Epidermal melanocyte (primary cell): ENCODE measurements around the gene SHPK.

Experiments
- DNase-seq: peaks from one replicate; pipeline ENCODE4 v3.0.0; 2011; ENCODE audit warnings: low spot score; ENCODE audit not compliant: insufficient read length

SHPK gene

GRCh38 chr17:3636154-3636907, at the start of gene SHPK, which contains the start of gene CTNS:
Gene SHPK, minus strand, starts transcription at chr17:3636250. Its CDS starts 31 bp downstream, at chr17:3636219.
Gene CTNS, plus strand, starts transcription at chr17:3636760. Its CDS starts 3,447 bp downstream, at chr17:3640207.
- DNase-seq: peak; percentile 96

GRCh38 chr17:3685174-3685573, 49.1 kb upstream of the SHPK start:
- DNase-seq: no peak

GRCh38 chr17:3683054-3683511, 47.0 kb upstream of the SHPK start:
- DNase-seq: peak; percentile 73

GRCh38 chr17:3682033-3682432, 46.0 kb upstream of the SHPK start:
- no peak for DNase-seq

GRCh38 chr17:3681565-3681964, 45.5 kb upstream of the SHPK start:
- DNase-seq: no peak

GRCh38 chr17:3681057-3681456, 45.0 kb upstream of the SHPK start:
- no peak for DNase-seq

GRCh38 chr17:3679531-3680126, 43.6 kb upstream of the SHPK start:
- DNase-seq: no peak

GRCh38 chr17:3678821-3679530, 42.9 kb upstream of the SHPK start:
- no peak for DNase-seq

- no peak for DNase-seq
Measured at GRCh38 chr17:3678095-3678820, 42.2 kb upstream of the SHPK start.

- no peak for DNase-seq
Measured at GRCh38 chr17:3675886-3676285, 39.8 kb upstream of the SHPK start.

- no peak for DNase-seq
Measured at GRCh38 chr17:3672571-3672970, 36.5 kb upstream of the SHPK start.

- no peak for DNase-seq
Measured at GRCh38 chr17:3669548-3669947, 33.5 kb upstream of the SHPK start.

- no peak for DNase-seq
Measured at GRCh38 chr17:3669085-3669347, 33.0 kb upstream of the SHPK start.

GRCh38 chr17:3668279-3669084, 32.4 kb upstream of the SHPK start, which contains the start of the genes EMC6 and TAX1BP3:
Gene EMC6, plus strand, starts transcription at chr17:3668812. Its CDS starts 335 bp downstream, at chr17:3669147.
Gene TAX1BP3, minus strand, starts transcription at chr17:3668578. Its CDS starts 52 bp downstream, at chr17:3668526.
- DNase-seq: peak; percentile 96

- DNase-seq: peak; percentile 93
Measured at GRCh38 chr17:3667366-3668278, 31.6 kb upstream of the SHPK start.

GRCh38 chr17:3666516-3666915, 30.5 kb upstream of the SHPK start:
- no peak for DNase-seq

- no peak for DNase-seq
Measured at GRCh38 chr17:3665834-3666233, 29.8 kb upstream of the SHPK start.

GRCh38 chr17:3663102-3664011, 27.3 kb upstream of the SHPK start:
- DNase-seq: no peak
